Prostate gland (tissue), 2 donors: ENCODE results near the gene KCNK13. TPM values are rescaled to one million over a fixed set of nuclear protein-coding genes. Genes with fewer than 3 reads are reported as not detected.

Experiments
- DNase-seq: peaks from one replicate; pipeline ENCODE4 v3.0.0-alpha.2; 2019; ENCODE audit warnings: low spot score
- H3K27ac ChIP-seq, 2 donors: fragments of 200-600 bp; sonication (generic); 2 replicates each; pipeline ENCODE4 v1.5.1; 2017 to 2019
- H3K27me3 ChIP-seq: fragments of 200-600 bp; sonication (generic); replicated peaks from 2 replicates; pipeline ENCODE4 v1.5.1; 2019; ENCODE audit not compliant: insufficient read depth
- H3K36me3 ChIP-seq, 2 donors: fragments of 200-600 bp; sonication (generic); 1 replicate in 1 of 2; 2 replicates in 1 of 2; pipeline versions ENCODE4 v1.5.1 to v1.8.1; 2017 to 2019
- H3K4me1 ChIP-seq: fragments of 200-600 bp; sonication (generic); replicated peaks from 2 replicates; pipeline ENCODE4 v1.5.1; 2019
- H3K4me3 ChIP-seq, 2 donors: fragments of 200-600 bp; sonication (generic); 2 replicates each; pipeline ENCODE4 v1.5.1; 2017 to 2019
- H3K9me3 ChIP-seq: fragments of 200-600 bp; sonication (generic); 2 replicates; pipeline ENCODE4 v1.5.1; 2017
- POLR2A ChIP-seq: fragments of 450-650 bp; IDR thresholded peaks from one replicate; pipeline ENCODE4 v1.6.1; 2016; ENCODE audit warnings: antibody characterized with exemption, mild to moderate bottlenecking
- POLR2AphosphoS5 ChIP-seq: sonication (generic); formaldehyde crosslinking; IDR thresholded peaks from one replicate; pipeline ENCODE4 v1.6.1; 2017; ENCODE audit warnings: antibody characterized with exemption
- WGBS: methylation state at CpG from one replicate; pipeline ENCODE4 v1.1.5; 2018; 5-methylcytosine and 5-hydroxymethylcytosine counted together
- intact Hi-C: fragments of 100-400 bp; cut with DNase I; formaldehyde crosslinking; loops from one replicate; pipeline ENCODE4 v1.14.2; 2022
- total RNA-seq, 2 donors: library from RNA; depleted of rRNA; stranded (reverse); fragments of >200 nt; gene quantifications; one replicate each; pipeline ENCODE4 v1.1.0, GENCODE V29; 2016
- TF ChIP-seq, protein P1 (sequence below), 4 experiments: fragments of 200-600 bp in 2 of 4; fragments of 450-650 bp in 2 of 4; sonication (generic) in 2 of 4; IDR thresholded peaks; 1 replicate in 3 of 4; 2 replicates in 1 of 4; pipeline ENCODE4 v1.5.1; 2016 to 2019; ENCODE audit warnings: antibody characterized with exemption in 4 of 4, mild to moderate bottlenecking in 2 of 4, moderate library complexity in 2 of 4

KCNK13 gene
- total RNA-seq, 2 donors from 2014 or later, result 0.09 to 36.8 TPM

DNA sequence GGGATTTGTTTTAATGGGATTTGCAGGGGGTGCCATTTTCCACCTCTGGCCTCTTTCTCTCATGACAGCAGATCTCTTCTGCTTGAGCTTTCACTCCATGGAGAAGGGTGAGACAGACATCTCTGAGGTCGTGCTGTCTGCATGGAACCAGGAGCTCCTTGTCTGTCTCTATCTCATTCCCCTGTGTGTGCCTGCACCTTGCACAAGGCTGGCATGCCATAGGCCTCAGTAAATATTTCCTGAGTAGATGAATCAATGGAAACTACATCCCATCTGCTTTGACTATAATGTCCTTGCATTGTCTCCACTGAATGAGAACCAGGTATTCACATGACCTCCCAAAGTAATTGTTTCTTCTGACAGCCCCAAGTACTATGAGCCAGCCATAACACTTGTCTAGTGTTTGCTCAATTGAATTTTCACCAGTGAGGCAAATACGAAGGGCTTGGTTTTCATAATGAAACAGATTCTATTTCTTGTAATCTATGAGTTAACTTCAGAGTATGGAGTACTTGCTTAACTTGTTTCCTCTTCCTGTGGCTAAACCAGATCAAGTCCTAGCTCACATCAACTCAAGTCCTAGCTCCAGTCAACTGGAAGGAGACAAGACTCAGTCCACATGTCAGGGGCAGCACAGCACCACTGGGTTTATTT lies 32.3 kb downstream of the KCNK13 start:
- WGBS, result 80% methylated on average over 2 of the region's 2 CpGs
- intact Hi-C loops, result no loop called here
- Histone ChIP-seq H3K27me3 (no peaks in the 10 kb centered on the region), H3K4me3 (no peak overlapping the region), H3K27ac (no peak overlapping the region), H3K4me1 (no peaks in the 10 kb centered on the region), H3K36me3 (no peaks in the 10 kb centered on the region), H3K9me3 (no peaks in the 10 kb centered on the region)
- TF ChIP-seq, protein P1, sequence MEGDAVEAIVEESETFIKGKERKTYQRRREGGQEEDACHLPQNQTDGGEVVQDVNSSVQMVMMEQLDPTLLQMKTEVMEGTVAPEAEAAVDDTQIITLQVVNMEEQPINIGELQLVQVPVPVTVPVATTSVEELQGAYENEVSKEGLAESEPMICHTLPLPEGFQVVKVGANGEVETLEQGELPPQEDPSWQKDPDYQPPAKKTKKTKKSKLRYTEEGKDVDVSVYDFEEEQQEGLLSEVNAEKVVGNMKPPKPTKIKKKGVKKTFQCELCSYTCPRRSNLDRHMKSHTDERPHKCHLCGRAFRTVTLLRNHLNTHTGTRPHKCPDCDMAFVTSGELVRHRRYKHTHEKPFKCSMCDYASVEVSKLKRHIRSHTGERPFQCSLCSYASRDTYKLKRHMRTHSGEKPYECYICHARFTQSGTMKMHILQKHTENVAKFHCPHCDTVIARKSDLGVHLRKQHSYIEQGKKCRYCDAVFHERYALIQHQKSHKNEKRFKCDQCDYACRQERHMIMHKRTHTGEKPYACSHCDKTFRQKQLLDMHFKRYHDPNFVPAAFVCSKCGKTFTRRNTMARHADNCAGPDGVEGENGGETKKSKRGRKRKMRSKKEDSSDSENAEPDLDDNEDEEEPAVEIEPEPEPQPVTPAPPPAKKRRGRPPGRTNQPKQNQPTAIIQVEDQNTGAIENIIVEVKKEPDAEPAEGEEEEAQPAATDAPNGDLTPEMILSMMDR (IDR thresholded peaks at IDR 0.05), result no peak
- TF ChIP-seq POLR2A, result no peak
- TF ChIP-seq POLR2AphosphoS5, result no peak
- DNase-seq, result no peak

DNA sequence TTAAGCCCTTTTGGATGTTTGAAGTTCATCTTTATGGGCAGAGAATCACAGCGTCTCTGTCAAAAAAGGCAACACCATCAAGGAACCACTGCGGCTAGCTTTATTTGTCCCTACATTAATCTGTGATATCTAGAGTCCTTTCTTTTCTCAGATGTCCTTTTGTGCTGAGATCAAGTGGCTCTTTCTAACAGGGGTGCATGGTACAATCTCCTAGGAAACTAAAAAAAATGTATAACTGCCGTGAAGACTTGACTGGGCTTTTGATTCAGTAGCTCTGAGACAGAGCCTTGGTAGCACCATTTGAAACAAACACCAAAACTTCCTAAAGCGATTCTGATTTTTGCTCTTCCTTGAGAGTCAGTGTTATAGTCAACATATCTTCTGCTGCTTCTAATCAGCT lies 33.3 kb downstream of the KCNK13 start:
- intact Hi-C loops, result no loop called here
- Histone ChIP-seq H3K27me3 (no peaks in the 10 kb centered on the region), H3K4me1 (no peaks in the 10 kb centered on the region), H3K4me3 (no peak overlapping the region), H3K36me3 (no peaks in the 10 kb centered on the region), H3K27ac (no peak overlapping the region), H3K9me3 (no peaks in the 10 kb centered on the region)
- 73% methylated on average over 4 of the region's 4 CpGs for WGBS
- TF ChIP-seq POLR2A (no peak), POLR2AphosphoS5 (no peak)
- TF ChIP-seq, protein P1 (IDR thresholded peaks at IDR 0.05), result no peak
- DNase-seq, result no peak

DNA sequence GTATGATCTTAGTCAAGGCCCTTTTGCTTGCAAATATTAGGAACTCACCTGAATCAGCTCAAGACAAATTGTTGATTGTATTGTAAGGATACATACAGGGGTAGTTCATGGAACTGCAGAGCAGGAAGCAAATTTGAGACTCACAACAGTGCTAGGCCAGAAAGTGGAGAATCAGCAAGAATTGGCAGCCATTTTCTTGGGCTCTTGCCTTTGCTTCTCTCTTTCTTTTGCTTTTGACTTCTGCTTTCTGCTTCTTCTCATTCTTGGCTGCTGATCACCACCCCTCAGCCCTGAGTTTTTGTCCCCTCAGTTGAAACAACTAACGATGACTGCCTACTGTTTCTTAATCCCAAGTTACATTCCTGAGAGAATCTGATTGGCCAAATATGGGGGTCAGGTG lies 34.8 kb downstream of the KCNK13 start:
- H3K27me3 ChIP-seq, result no peaks in the 10 kb centered on the region
- H3K9me3 ChIP-seq, result no peaks in the 10 kb centered on the region
- H3K4me3 ChIP-seq, result no peak overlapping the region
- WGBS, result 95% methylated on average over 1 of the region's 1 CpG
- intact Hi-C loops, result no loop called here
- H3K4me1 ChIP-seq, result no peaks in the 10 kb centered on the region
- H3K27ac ChIP-seq, result no peak overlapping the region
- DNase-seq, result no peak
- TF ChIP-seq POLR2A, result no peak
- no peak for TF ChIP-seq POLR2AphosphoS5
- TF ChIP-seq, protein P1 (IDR thresholded peaks at IDR 0.05), result no peak
- no peaks in the 10 kb centered on the region for H3K36me3 ChIP-seq

DNA sequence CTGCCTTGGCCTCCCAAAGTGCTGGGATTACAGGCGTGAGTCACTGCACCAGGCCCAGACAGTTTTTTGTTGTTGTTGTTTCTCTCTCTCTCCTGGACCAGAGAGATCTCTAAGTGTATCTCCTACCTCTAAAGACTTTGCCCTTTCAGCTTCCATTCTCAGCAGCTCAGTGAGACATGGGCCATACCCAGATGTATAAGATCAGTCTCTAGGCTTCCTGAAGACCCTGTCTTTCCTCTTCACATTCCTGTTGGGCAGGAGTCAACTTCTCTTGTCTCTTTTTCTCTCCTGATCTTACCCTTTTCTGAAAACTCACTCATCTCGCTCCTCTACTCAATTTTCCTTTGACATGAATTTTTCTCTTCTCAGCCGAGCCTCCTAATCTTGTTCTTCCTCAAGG lies 42.0 kb downstream of the KCNK13 start:
- intact Hi-C loops, result no loop called here
- H3K4me1 ChIP-seq, result no peaks in the 10 kb centered on the region
- no peak overlapping the region for H3K4me3 ChIP-seq
- no peaks in the 10 kb centered on the region for H3K9me3 ChIP-seq
- no peaks in the 10 kb centered on the region for H3K27me3 ChIP-seq
- WGBS, result 81% methylated on average over 3 of the region's 3 CpGs
- H3K27ac ChIP-seq, result no peak overlapping the region
- TF ChIP-seq, protein P1 (IDR thresholded peaks at IDR 0.05), result no peak
- TF ChIP-seq POLR2AphosphoS5 (no peak), POLR2A (no peak)
- no peak for DNase-seq
- H3K36me3 ChIP-seq, result no peaks in the 10 kb centered on the region

DNA sequence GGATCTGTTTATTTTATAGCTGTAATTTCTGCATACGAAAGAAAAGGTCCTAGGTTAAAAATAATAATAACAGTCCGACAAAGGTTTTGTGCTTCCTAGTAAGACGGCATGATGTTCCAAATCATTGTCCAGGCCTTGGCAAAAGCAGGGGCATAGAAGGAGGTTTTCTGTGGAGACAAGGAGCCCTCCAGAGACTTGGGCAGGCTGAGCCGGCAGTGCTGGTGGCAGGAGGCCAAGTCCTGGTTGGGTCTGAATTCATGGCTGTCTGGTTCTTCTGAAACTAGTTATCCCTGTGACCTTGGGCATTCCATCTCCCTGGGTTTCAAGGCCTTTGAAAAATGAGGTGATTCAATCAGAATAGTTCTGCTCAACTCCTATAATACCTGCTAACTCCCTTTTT lies 44.0 kb downstream of the KCNK13 start:
- Histone ChIP-seq H3K4me1 (no peaks in the 10 kb centered on the region), H3K36me3 (no peaks in the 10 kb centered on the region), H3K27ac (no peak overlapping the region), H3K27me3 (no peaks in the 10 kb centered on the region), H3K9me3 (no peaks in the 10 kb centered on the region), H3K4me3 (no peak overlapping the region)
- no peak for TF ChIP-seq POLR2A
- TF ChIP-seq, protein P1 (IDR thresholded peaks at IDR 0.05), result no peak
- no peak for TF ChIP-seq POLR2AphosphoS5
- 54% methylated on average over 4 of the region's 4 CpGs for WGBS
- intact Hi-C loops, result no loop called here
- no peak for DNase-seq
